HG03558 (cell line): ENCODE results near the gene TPI1.

Experiments used
- ATAC-seq: cut with Tn5 transposase; IDR thresholded peaks from one replicate; pipeline ENCODE4 v1.9.1; 2021; ENCODE audit warnings: moderate number of reproducible peaks; ENCODE audit not compliant: unreplicated experiment; ENCODE audit errors: extremely low read depth

TPI1 gene

GRCh38 chr12:6827982-6828780 lies 39.1 kb upstream of the TPI1 start, which contains the start of gene P3H3:
TSS of gene P3H3 (plus strand) at chr12:6828407. CDS start at chr12:6828441, 34 bp downstream.
- no peak for ATAC-seq

DNA sequence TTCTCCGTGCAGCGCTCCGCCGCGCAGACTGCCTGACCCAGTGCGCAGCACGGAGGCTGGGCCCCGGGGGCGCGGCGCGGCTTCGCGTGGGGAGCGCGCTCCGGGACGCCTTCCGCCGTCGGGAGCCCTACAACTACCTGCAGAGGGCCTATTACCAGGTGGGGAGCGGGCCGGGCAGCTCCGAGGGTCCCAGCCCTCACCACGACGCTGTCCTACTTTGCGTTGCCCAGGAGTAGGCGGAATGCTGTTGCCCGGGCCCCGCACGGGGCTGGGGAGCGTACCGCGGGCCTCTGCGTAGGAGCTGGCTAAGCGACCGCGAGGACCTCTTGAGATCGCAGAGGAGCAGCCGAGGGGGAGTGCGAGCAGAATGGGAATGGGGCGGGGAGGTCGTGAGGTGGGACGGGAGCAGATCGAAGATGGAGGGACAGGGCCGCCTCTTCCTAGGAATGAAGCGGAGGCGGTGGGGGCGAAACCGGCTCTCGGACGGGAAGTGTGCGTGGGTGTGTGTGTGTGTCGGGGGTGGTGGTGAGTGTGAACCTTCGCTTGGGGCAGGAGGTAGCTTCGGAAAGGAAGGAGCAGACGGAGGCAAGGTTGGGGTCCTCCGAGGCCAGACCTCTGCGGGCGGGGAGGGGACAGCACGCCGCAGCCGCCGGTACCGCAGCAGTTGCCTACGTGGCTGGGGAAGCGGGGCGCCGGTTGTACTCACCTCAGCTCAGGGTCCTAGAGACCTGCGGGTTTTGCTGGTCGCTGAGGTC lies 38.4 kb upstream of the TPI1 start:
- no peak for ATAC-seq

DNA sequence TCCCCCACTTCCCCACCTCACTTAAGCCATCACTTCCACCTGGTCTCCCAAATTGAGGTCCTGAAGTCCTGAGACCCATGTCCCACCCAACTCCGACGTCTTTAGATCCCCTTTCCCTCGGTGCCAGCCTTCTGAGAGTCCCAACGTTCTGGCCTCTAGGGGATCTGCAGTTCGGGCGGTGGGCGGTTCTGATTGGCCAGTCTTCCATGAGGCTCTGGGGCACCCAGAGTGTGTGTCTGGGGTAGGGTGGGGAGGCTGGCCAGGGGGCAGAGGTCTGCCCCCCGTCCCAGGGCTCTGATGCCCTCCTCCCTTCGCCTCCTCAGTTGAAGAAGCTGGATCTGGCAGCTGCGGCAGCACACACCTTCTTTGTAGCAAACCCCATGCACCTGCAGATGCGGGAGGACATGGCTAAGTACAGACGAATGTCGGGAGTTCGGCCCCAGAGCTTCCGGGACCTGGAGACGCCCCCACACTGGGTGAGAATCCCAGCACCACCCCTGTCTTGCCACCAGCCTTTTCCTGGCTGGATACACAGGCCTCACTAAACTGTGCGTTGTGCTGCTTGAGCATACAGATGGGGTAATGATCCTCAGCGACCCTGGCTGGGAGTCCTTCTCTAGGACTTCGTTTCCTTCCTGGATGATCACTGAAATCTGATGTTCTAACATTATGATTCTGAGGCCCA lies 37.7 kb upstream of the TPI1 start:
- no peak for ATAC-seq

GRCh38 chr12:6830286-6830890 lies 36.9 kb upstream of the TPI1 start:
- no peak for ATAC-seq

DNA sequence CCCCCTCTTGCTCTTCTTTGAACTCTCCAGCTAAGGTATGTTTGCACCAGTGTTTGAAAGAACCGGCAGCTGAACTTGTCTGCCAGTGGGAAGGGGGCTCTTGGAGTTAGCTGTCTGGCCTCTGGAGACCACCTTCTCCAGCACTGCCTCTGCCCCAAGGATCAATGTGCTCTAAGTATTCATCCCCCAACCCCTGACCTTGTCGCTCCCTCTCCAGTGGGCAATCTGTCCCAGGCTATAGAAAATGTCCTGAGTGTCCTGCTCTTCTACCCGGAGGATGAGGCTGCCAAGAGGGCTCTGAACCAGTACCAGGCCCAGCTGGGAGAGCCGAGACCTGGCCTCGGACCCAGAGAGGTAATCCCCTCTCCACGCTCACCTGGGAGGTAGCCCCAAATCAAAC lies 36.3 kb upstream of the TPI1 start:
- ATAC-seq, result no peak

GRCh38 chr12:6831450-6831995 lies 35.8 kb upstream of the TPI1 start:
- no peak for ATAC-seq

DNA sequence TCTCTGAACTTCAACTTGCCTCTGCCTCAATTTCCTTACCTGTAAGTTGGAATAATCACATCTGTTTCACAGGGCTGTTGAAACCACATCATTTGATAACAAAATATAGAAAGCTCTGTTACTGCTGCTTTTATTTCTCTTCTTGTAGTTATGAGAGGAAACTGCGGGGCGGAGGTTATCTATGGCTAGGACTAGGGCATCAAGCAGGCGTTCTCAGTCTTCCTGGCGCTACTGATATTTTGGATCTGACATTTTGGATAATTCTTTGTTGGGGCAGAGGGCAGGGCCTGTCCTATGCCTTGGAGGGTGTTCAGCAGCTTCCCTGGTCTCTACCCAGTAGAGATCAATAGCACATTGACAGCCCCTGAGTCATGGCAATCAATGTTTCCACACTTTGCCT lies 35.2 kb upstream of the TPI1 start:
- no peak for ATAC-seq

DNA sequence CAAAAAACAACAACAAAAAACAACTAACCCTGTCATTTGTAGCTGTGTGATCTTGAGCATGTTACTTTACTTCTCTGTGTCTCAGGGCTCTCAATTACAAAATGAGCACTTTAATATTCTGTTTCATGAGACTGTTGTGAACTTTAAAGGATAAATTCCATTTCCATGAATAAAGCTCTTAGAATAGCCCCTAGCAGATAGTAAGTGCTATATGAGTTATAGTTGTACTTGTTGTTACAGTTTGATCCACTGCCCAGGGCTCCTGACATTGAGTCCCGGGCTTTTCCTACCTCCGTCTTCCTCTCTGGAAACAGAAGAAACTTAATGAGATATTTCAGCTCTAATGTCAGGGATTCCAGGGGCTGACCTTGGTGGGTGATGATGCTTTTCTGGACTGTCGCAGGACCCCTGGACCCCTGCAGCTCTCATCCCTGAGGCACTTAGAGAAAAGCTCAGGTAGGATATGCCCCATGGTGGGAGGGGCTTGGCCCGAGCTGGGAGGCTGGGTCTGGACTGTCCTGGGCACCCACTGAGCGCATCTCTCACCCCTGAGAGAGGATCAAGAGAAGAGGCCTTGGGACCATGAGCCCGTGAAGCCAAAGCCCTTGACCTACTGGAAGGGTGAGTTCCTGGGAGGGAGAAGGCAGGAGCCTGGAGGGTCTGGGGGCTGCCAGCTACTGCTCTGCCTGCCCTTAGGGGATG lies 34.0 kb upstream of the TPI1 start:
- no peak for ATAC-seq

DNA sequence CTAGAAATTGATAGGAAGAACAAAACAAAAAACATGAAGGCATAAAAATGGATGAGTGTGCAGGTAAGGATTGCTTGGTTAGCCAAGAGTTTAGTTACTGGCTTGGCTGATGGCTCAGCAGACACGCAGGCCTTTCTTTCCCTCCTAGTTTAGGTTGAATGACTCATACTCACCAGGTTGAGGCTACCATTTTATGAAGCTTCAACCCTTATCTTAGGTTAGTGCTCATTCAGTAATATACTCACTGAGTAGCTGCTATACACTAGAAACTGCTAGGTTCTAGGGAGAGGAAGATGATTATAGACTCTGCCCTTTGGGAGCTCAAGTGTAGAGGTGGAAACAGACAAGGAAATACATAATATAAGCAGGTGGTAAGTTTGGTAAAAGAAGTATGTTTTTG lies 33.1 kb upstream of the TPI1 start:
- ATAC-seq, result no peak

- no peak for ATAC-seq
Observed at GRCh38 chr12:6834873-6835272, 32.5 kb upstream of the TPI1 start.

GRCh38 chr12:6836851-6837250 lies 30.5 kb upstream of the TPI1 start:
- no peak for ATAC-seq

- no peak for ATAC-seq
Observed at GRCh38 chr12:6837370-6838060, 29.8 kb upstream of the TPI1 start.

GRCh38 chr12:6838854-6839253 lies 28.5 kb upstream of the TPI1 start:
- ATAC-seq, result no peak

- ATAC-seq, result no peak
Observed at GRCh38 chr12:6839482-6840201, 27.7 kb upstream of the TPI1 start.

DNA sequence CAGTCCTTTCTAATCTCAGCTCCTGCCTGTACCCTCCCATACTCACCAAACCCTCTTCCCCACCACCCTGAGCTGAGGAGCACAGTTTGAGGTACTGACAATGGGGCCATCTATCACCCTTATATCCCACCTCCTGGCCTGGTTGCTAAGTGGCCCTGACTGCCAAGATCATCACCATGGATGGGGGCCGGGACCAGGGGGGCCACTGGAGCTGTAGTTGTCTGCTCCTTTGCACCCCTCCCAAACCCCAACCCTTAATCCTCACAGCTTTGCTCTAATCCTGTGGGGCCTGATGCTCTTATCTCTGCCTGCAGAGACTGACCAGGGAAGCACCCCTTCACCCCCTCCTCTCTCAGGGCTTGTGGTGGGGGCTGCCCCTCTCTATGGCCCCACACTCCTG lies 27.0 kb upstream of the TPI1 start:
- no peak for ATAC-seq

- ATAC-seq, result no peak
Observed at GRCh38 chr12:6840761-6841515, 26.4 kb upstream of the TPI1 start, which contains the start of gene GNB3. TSS of gene GNB3 (plus strand) at chr12:6840925. CDS start at chr12:6841288, 363 bp downstream.

DNA sequence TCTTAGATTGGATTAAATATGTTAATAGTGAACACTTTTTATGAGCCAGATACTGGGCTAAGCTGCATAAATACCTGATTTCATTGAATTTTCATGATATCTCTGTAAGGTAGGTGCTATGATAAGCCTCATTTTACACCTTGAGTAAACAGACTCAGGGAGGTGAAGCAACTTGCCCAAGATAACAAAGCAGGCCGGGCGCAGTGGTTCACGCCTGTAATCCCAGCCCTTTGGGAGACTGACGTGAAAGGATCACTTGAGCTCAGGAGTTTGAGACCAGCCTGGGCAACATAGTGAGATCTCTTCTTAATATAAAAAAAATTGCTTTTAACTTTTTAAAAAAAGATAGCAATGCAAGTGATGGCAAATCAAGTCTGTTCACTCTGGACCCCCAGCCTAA lies 25.3 kb upstream of the TPI1 start:
- no peak for ATAC-seq
